Stimulated activated CD4-positive, alpha-beta T cell treated with anti-CD3 and anti-CD28 coated beads, Interleukin-12 subunit alpha, Interleukin-12 subunit beta, amount 100 ng/mL, for 48 hours (primary cell): Measurements from ENCODE around the gene ELOVL4.

Experiments used
- DNase-seq, 3 donors: peaks; one replicate each; pipeline ENCODE4 v3.0.0-alpha.2; 2020; ENCODE audit warnings: low read depth in 2 of 3, low spot score in 1 of 3

Gene ELOVL4

DNA sequence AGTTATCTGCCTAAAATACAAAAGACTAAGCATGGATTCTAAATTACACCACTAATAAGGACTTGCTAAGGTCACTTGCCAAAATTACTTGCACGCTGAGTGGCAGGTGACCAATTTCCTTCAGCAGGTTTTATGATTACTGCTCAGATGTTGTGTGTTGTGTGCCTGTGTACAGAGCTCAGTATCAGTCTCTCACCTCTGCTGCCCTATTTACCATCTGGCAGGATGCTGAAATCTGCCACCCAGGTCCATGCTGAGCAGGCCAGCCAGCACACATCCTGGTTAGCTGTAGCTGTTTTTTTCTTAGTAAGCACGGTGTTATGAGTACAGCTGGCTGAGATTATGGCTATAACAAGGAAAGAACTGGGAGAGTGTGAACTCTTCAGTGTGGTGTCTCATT, 34.0 kb downstream of the ELOVL4 start:
- DNase-seq, result no peak

DNA sequence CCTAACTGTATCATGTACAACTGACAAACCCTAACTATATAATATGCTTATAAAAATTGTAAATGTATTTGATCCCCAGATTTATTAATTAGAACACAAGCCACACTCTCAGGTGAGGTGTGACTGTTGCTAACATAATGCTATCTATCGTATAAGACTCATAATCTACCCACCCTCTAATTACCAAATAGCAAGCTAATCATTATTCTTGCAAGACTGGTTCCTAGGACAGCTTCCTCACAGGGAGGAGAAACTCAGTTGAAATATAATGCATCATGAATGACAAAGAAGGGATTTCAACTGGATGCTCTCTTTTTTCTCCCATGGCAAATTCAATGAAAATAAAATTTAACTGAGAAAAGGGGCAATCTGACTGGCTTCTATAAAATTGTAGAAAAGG, 35.4 kb downstream of the ELOVL4 start:
- no peak for DNase-seq

DNA sequence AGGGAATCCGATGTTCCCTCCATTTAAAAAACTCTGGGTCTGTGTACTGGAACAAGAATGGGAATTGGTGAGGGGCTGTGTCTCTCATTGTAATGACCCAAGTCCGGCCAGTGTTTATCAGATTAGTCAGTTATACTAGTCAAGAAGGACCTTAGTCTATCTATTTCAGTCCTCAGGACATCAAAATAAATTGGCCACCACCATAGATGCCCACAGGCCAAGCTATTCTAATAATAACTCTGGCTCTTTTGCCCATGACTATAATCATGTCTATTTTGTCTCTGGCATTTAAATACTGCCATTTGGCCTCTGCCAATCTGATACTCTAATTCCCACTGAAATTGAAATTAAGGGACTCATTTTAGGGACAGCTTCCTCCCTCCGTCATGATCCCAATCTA, 37.8 kb downstream of the ELOVL4 start:
- DNase-seq, result no peak

DNA sequence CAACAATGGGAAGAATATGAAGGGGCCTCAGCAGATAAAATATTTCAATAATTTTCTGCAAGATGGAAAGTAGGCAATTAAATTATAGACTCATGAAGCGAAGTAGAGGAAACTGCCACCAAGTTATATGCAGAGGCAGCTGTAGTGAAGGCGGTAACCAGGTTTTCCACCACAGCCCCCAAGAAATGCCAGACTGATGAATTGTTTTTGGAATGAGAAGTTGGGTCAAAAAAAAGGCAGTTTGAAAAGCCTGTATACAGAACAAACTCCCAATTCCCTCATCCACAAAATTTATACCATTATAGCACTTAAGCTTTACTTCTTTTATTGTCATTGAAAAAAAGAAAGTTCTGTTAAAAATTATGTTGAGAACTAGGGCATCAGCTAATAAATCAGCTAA, 45.3 kb downstream of the ELOVL4 start:
- no peak for DNase-seq

GRCh38 chr6:79898076-79898475, 49.3 kb downstream of the ELOVL4 start:
- no peak for DNase-seq

- DNase-seq, result no peak
These were observed 51.3 kb downstream of the ELOVL4 start for GRCh38 chr6:79896075-79896449.

- no peak for DNase-seq
These were observed 51.8 kb downstream of the ELOVL4 start for GRCh38 chr6:79895382-79896074.

- DNase-seq, result no peak
These were observed 52.4 kb downstream of the ELOVL4 start for GRCh38 chr6:79894939-79895338.

GRCh38 chr6:79888587-79888986, 58.8 kb downstream of the ELOVL4 start:
- no peak for DNase-seq

DNA sequence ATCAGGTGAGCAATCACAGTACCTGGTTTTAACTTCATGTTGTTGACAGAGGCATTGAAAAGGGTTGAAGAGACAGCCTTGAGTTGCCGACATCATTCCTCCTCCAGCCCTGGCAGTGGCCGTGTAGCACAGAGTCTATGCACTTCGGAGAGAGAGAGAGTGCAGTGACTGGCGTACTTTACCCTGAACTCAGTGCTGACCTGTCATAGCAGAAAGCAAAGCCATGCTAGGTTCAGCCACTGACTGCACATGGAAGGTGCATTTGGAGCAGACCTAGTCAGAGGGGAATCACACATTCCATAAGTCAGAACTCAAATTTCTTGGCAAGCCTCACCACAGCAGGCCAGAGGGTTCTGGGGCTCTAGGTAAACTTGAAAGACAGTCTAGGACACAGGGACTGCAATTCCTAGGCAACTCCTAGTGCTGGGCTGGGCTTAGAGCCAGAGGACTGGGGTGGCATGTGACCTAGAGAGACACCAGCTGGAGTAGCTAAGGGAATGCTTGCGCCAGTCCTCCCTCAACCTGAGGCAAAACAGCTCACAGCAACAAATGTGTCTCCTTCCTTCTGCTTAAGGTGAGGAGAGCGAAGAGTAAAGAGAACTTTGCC, 69.1 kb downstream of the ELOVL4 start:
- DNase-seq, result no peak

- no peak for DNase-seq
These were observed 72.7 kb downstream of the ELOVL4 start for GRCh38 chr6:79874531-79875134.

DNA sequence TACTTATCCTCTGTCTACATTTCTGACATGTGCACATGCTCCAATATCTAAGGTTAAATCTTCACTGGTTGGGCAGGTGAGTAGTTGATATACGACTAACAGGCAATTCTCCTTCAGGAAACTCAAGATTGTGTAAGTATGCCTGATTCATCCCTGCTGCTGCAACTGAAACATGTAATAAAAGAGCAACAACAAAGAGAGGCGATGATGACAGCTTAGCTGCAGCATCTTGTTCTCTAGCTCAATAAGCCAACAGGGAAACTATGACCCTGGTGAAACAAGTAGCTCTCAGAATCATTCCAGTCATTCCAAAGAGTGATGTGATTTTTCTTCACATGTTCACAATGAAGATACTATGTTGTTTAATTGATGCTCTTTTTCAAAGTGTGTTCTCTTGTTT, 74.4 kb downstream of the ELOVL4 start:
- DNase-seq, result no peak

DNA sequence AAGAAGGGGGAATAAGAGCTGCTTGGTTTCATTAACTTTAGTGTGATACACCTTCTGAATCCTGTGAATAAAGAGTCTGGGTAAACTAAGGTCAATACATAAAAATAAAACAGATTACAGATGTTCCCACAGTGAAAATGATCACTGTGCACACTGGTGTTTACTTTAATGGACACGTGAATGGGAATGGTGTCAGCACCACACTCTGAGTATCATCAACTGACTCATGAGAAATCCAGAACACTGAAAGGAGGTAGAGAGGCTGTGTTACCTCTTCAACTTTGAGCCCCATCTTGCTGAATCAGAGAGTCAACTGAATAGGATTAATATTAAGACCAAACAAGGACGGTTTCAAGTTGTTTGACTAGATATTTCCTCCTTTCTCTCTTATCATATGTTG, 75.0 kb downstream of the ELOVL4 start:
- no peak for DNase-seq

DNA sequence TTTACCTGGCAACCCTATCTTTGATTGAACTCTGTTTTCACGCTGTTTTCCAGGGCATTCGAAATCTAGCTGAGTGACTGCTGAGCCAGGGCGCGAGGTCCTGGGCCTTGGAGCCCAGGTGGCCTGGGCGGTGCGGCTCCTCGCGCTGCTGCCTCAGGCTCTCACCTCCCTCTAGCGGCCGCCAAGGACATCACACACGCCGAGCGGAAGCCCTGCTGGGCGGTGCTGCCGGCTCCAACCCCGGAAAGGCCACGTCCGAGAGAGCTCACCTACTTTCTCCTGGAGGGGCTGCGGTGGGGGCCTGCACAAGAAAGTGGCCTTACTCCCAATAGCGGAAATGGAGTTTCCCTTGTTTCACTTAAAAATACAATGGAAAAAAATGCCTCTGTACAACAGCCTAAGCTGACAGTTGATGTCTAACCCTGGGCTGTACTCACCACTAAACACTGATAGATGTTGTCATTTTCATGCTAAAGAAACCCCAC, 77.7 kb downstream of the ELOVL4 start:
- peak; percentile 67 to 81 (median 75) for DNase-seq

- no peak for DNase-seq
These were observed 78.2 kb downstream of the ELOVL4 start for GRCh38 chr6:79869184-79869583.

GRCh38 chr6:79868098-79868722, 79.1 kb downstream of the ELOVL4 start:
- peak in 1 of 3 donors; percentile 64 for DNase-seq
